HG02840 (cell line): ENCODE measurements around the gene ANKS1A.
A peak's percentile ranks its signal among the peaks of the same experiment; 100 is the strongest.
"Not testable (repeated sequence)": the region's sequence is repeated elsewhere in the genome, so short reads cannot be mapped to it uniquely, and the experiment has no call there.

ENCODE experiments used
- ATAC-seq: cut with Tn5 transposase; IDR thresholded peaks from one replicate; pipeline ENCODE4 v1.9.1; 2021; ENCODE audit warnings: mild to moderate bottlenecking, moderate library complexity, moderate number of reproducible peaks; ENCODE audit not compliant: unreplicated experiment, low FRiP score

The ANKS1A gene

DNA sequence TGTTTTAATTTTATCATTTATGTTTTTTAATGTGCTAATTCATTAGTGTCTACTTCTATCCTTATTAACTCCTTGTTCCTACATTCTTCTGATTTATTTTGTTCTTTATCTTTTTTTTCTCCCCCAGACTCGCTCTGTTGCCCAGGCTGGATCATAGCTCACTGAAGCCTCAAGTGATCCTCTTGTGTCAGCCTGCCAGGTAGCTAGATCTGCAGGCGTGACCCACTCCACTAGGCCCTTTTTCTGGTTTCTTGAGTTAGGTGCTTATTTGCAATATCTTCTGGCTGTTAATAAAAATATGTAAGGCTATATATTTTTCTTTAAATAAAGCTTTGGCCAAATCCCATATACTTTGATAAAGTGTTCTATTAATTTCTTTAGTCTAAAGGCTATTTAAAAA is 4.1 kb upstream of the ANKS1A start:
- ATAC-seq, result no peak

- ATAC-seq, result not testable (repeated sequence)
Observed at GRCh38 chr6:34885837-34886236, 3.2 kb upstream of the ANKS1A start.

- peak; percentile 75 for ATAC-seq
Observed at GRCh38 chr6:34887753-34888513, 1.1 kb upstream of the ANKS1A start, which contains the start of gene TAF11. Gene TAF11, minus strand, starts transcription at chr6:34888042. Its CDS starts 85 bp downstream, at chr6:34887957.

- no peak for ATAC-seq
Observed at GRCh38 chr6:34888514-34888856, 570 bp upstream of the ANKS1A start.

DNA sequence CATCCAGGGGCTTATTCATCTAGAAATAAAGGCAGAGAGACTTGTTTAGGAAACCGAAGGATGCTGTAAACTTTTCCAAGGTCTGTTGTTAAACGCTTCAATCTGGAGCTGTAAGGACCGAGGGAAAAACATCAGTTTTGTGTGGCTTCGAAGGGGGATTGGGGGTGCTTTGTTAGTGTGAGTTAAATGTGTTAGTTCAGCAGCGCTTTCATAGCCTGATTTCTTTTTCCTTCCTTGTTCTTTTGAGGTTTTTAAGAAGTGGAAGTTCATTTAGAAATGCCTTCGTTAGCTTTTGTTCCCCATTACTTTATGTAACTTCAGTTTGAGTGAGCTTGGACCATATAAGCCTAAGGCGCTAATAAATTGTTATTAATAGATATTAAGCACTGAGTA is 1.5 kb downstream of the ANKS1A start:
- no peak for ATAC-seq

DNA sequence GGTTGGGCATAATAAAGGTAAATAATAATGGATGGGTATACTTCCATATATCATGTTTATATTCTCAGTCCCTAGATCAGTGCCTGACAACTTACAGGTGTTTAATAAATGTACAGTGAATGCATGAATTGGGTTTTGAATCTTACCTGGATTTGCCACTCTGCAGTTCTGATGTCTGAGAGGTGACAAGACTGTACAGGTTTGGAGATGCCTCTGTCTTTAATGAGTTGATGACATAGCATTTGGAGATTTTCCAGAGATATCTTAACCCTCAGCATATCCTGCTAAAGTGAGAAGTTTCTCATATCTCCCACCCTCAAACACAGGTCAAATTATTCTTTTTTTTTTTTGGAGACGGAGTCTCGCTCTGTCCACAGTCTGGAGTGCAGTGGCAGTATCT is 2.2 kb downstream of the ANKS1A start:
- ATAC-seq, result no peak

DNA sequence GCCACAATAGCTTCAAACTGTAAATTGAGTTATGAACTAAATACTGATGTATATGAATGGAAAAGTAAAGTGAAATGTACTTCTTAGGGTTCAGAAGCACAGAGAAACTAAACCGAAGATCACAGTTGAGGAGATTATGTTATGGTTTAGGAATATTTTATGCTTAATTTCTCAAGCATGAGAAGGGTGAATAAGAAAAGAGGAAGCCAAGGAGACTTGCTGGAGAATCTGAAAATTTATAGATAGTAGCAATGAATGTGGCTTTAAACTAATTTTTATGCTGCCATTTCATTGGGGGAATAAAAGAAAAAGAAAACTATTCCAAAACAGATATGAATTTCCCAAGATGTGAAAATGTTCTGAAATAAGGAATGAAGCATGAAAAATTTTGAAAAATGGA is 5.6 kb downstream of the ANKS1A start:
- ATAC-seq, result no peak

GRCh38 chr6:34897130-34897529 is 8.1 kb downstream of the ANKS1A start:
- ATAC-seq, result no peak

DNA sequence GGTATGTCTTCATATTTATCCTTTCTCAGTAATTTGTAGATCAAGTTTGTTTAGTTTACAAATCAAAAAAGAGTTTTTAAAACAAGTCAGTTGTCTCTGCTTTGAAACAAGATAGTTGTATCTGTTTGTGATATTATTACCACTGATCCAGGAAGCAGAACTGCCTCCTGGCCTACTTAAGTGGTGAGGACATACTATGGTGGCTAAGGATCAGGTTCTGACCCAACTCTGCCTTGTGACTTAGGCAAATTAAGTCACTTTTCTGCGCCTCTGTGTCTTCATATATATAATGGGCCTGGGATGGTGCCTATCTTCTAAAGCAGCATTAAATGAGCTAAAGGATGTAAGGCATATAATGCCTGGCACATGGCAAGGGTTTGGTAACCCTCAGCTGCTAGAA is 8.7 kb downstream of the ANKS1A start:
- no peak for ATAC-seq

- not testable (repeated sequence) for ATAC-seq
Observed at GRCh38 chr6:34899748-34900147, 10.7 kb downstream of the ANKS1A start.

DNA sequence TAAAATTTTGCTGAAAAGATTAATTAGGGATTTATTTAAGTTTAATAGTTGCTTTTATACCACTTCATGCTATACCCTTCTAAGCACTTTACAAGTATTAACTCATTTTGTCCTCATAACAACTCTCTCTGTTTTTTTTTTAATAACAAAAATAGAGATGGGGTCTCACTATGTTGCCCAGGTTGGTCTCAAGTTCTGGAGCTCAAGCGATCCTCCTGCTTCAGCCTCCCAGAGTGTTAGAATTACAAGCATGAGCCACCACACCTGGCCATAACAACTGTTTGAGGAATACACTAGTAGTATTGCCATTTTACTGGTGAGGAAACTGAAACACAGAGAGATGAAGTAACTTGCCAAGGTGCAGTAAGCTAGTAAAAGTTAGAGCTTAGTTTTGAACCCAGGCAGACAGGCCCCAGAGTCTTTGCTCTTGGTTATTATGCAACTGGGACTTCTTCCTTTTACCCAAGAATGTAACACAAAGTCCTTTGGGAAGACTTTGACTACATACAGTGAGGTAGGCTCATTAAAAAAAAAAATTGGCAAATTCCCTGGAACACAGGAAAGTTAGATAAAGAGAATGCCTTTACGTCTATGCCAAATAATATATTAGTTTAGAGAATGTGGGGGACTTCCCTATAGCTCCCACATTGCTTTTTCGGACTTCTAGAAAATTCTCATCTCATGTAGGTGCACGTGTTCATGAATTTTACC is 11.4 kb downstream of the ANKS1A start:
- ATAC-seq, result no peak

DNA sequence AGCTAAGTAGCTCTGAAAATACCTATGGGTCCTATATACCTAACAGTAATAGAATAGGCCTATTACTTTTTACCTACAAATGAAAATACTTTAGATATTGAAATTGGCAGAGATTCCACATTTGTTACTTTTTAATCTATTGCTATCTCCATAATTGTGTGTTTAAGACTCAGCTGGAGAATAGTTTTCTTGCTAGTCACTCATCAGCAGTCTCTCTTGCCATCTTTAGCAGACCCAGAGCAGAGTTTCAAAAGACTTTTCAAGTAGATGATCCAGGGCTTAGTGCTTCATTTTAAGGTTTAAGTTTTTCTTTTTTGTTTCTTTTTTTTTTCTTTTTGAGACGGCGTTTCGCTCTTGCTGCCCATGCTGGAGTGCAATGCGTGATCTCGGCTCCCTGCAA is 12.9 kb downstream of the ANKS1A start:
- no peak for ATAC-seq

GRCh38 chr6:34904990-34905613 is 16.0 kb downstream of the ANKS1A start:
- no peak for ATAC-seq

DNA sequence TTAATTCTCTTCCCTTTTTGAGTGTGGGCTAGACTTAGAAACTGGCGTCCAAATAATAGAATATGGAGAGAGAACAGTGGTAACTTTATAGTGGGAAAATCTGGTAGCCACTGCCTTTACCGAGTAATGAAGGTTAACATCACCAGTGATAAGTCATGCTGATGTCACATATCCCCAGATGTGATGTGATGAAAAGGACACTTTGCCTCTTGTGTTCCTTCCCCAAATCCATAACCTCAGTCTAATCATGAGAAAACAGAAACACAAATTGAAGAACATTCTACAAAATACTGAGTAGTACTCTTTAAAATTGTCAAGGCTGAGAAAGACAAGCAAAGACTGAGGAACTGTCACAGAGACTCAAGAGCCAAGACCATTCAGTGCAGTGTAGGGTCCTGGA is 17.8 kb downstream of the ANKS1A start:
- ATAC-seq, result no peak

DNA sequence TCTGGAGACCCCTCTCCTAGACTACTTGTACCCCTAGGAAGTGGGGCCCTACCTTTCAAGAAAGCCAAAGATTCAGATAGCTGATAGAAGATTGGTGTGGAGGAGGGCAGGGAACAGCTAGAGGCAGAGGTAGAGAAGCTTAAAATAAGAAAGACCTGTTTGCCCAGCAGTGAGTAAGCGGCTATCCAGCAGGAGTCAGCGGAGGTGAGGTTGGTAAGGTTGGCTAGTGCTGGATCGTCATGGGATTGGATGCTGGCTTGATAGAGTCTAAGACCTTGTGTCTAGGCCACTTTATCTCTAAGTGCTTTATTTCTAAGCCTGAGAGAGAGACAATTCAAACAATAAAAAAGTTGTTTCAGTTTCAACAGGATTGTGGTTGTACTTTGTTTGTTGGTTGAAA is 19.1 kb downstream of the ANKS1A start:
- no peak for ATAC-seq

GRCh38 chr6:34909320-34909883 is 20.3 kb downstream of the ANKS1A start:
- ATAC-seq, result no peak

- no peak for ATAC-seq
Observed at GRCh38 chr6:34911822-34912221, 22.8 kb downstream of the ANKS1A start.

- no peak for ATAC-seq
Observed at GRCh38 chr6:34912715-34913464, 23.8 kb downstream of the ANKS1A start.

DNA sequence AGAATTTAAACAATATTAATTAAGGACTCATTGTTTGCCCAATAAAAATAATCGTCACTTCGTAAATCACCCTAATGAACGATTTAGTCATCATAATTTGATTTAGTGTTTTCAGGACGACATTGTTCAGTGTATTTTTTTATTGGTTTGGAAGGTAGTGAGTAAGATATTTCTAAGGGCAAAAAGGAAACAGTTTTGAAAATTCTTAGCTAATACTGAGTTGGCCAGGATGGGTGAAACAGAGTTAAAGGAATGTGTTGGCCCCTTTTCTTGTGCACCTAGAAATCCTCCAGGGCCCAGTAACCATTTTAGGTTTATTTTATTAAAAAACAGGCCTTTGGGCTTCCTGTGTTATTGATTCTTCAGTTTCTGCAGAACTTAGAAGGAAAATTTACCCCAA is 25.3 kb downstream of the ANKS1A start:
- no peak for ATAC-seq

DNA sequence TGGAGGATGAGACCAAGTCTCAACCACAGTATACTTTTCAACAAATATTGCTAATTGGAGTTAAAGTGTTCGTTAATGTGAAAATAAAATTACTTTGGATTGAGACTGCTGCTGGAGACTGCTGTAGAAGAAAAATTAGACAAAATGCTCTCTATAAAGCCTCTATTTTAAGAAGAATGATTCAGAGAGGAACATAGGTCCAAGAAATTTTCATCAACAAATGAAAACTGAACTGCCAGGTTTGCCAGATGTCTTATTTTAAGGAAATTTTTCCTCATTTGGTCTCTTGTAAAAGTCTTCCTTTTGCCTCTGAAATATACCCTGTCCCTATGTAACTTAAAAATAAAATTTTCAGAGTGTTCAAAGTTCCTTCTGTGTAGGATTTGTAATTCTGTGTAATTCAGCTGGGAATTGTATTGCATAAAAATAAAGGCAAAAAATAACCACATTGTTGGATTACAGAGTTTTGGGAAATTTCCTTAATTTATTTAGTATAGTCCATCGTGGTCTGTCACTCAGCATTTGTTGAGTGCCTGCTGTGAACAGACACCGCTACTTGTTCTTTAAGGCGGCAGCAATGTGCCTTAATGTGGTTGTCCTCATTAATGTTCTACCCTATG is 27.4 kb downstream of the ANKS1A start:
- ATAC-seq, result no peak
